ENCODE results near the gene GMCL1.

The GMCL1 gene

DNA sequence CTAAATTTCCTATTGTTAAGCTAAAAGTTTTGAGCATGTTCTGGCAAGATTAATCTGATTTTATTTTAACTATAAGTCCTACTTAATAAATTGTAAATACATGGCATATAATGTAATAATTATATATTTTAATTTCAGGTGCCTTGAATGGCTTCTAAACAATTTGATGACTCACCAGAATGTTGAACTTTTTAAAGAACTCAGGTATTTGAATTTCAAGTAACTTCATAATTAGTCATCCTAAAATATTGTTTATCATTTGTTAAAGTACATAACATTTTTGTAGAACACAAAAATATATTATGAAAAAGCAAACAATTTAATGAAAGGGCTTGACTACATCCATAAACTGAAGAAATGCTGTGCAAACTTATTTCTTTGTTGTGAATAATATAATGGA is 14.5 kb downstream of the GMCL1 start:
- H3K27me3 ChIP-seq (ENCODE audit: control insufficient read depth, low read length), result no peaks in the 10 kb centered on the region
- no peaks in the 10 kb centered on the region for H3F3A ChIP-seq (ENCODE audit: control insufficient read depth, insufficient read depth)
- H3K79me2 ChIP-seq (ENCODE audit: control insufficient read depth, low read length), result no peaks in the 10 kb centered on the region
- TF ChIP-seq, protein P1, sequence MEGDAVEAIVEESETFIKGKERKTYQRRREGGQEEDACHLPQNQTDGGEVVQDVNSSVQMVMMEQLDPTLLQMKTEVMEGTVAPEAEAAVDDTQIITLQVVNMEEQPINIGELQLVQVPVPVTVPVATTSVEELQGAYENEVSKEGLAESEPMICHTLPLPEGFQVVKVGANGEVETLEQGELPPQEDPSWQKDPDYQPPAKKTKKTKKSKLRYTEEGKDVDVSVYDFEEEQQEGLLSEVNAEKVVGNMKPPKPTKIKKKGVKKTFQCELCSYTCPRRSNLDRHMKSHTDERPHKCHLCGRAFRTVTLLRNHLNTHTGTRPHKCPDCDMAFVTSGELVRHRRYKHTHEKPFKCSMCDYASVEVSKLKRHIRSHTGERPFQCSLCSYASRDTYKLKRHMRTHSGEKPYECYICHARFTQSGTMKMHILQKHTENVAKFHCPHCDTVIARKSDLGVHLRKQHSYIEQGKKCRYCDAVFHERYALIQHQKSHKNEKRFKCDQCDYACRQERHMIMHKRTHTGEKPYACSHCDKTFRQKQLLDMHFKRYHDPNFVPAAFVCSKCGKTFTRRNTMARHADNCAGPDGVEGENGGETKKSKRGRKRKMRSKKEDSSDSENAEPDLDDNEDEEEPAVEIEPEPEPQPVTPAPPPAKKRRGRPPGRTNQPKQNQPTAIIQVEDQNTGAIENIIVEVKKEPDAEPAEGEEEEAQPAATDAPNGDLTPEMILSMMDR (IDR thresholded peaks at IDR 0.05; ENCODE audit: low read depth, low read length, poor library complexity, severe bottlenecking), result no peak
- TF ChIP-seq EZH2phosphoT487 (IDR thresholded peaks at IDR 0.05; ENCODE audit: borderline replicate concordance, low read length), result no peak
- no peak overlapping the region for H3K4me2 ChIP-seq (ENCODE audit: low read length)
- H3K9me2 ChIP-seq (replicated peaks; ENCODE audit: control insufficient read depth, low read length), result no peaks in the 10 kb centered on the region
- H4K20me1 ChIP-seq (ENCODE audit: control insufficient read depth, insufficient read depth, low read depth, low read length), result no peaks in the 10 kb centered on the region
- H3K36me3 ChIP-seq (ENCODE audit: control insufficient read depth, low read length), result peaks cover 68% of the 10 kb centered on the region
- H3K9me3 ChIP-seq (ENCODE audit: control insufficient read depth, insufficient read depth, low read length), result no peaks in the 10 kb centered on the region
- no peaks in the 10 kb centered on the region for H3K4me1 ChIP-seq (ENCODE audit: control insufficient read depth, low read length)
- no peak overlapping the region for H3K27ac ChIP-seq (ENCODE audit: low read depth, low read length)
- H3K4me3 ChIP-seq (ENCODE audit: low read length), result no peak overlapping the region

DNA sequence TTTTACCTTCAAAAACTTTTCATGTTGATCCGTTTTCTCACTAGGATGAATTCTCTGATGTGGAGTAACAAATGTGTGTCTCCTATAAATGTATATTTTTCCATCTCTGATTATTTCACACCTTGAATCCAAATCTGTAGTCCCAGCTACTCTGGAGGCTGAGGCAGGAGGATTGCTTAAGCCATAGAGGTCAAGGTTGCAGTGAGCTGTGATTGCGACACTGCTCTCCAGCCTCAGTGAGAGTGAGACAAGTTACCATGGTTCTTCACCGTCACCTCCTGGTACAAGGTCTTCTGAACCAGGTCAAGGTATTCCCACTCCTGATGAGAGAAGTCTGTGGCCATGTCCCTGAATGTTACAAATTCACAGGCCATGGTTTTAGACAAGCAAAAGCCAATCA is 15.1 kb downstream of the GMCL1 start:
- Histone ChIP-seq H3K36me3 (ENCODE audit: control insufficient read depth, low read length) (peaks cover 66% of the 10 kb centered on the region), H3K79me2 (ENCODE audit: control insufficient read depth, low read length) (no peaks in the 10 kb centered on the region), H3F3A (ENCODE audit: control insufficient read depth, insufficient read depth) (no peaks in the 10 kb centered on the region), H3K9me2 (replicated peaks; ENCODE audit: control insufficient read depth, low read length) (no peaks in the 10 kb centered on the region), H3K4me2 (ENCODE audit: low read length) (no peak overlapping the region), H3K9me3 (ENCODE audit: control insufficient read depth, insufficient read depth, low read length) (no peaks in the 10 kb centered on the region), H3K4me3 (ENCODE audit: low read length) (no peak overlapping the region), H4K20me1 (ENCODE audit: control insufficient read depth, insufficient read depth, low read depth, low read length) (no peaks in the 10 kb centered on the region), H3K27me3 (ENCODE audit: control insufficient read depth, low read length) (no peaks in the 10 kb centered on the region), H3K27ac (ENCODE audit: low read depth, low read length) (no peak overlapping the region), H3K4me1 (ENCODE audit: control insufficient read depth, low read length) (no peaks in the 10 kb centered on the region)
- TF ChIP-seq EZH2phosphoT487 (IDR thresholded peaks at IDR 0.05; ENCODE audit: borderline replicate concordance, low read length), result no peak
- TF ChIP-seq, protein P1 (IDR thresholded peaks at IDR 0.05; ENCODE audit: low read depth, low read length, poor library complexity, severe bottlenecking), result no peak

DNA sequence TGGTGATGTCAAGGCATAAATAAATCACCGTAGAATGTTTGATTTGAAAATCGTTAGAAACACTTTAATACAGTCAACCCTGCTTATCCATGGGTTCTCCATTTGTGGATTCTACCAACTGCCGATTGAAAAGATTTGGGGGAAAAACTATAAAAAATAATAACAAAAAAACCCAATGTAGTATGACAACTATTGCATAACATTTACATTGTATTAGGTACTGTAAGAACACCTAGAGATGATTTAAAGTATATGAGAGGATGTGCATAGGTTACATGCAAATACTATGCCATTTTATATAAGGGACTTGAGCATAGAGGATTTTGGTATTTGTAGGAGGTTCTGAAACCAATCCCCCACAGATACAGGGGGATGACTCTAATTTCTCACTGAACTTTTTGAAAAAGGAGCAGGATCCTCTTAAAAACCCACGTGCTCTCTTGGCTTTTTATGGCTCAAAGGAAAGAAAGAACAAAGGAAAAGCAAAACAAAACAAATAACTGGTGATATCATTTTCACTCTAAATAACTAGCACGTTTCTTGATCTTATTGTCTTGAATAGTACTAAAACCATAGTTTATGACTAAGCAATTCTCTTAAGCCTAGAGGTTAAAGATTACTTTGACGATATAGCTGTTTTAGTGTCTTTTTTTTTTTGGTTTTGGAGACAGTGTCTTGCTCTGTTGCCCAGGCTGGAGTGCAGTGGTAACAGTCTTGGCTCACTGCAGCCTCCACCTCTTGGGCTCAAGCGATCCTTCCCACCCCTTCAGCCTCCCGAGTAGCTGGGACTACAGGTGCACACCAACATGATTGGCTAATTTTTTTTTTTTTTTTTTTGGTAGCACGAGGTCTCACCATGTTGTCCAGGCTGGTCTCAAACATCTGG is 17.0 kb downstream of the GMCL1 start:
- H3F3A ChIP-seq (ENCODE audit: control insufficient read depth, insufficient read depth), result no peaks in the 10 kb centered on the region

More for the DNA sequence above, 17.0 kb downstream of the GMCL1 start:
- H3K4me3 ChIP-seq (ENCODE audit: low read length), result no peak overlapping the region
- H3K9me2 ChIP-seq (replicated peaks; ENCODE audit: control insufficient read depth, low read length), result no peaks in the 10 kb centered on the region
- H4K20me1 ChIP-seq (ENCODE audit: control insufficient read depth, insufficient read depth, low read depth, low read length), result no peaks in the 10 kb centered on the region
- TF ChIP-seq EZH2phosphoT487 (IDR thresholded peaks at IDR 0.05; ENCODE audit: borderline replicate concordance, low read length), result no peak
- TF ChIP-seq, protein P1 (IDR thresholded peaks at IDR 0.05; ENCODE audit: low read depth, low read length, poor library complexity, severe bottlenecking), result no peak
- H3K4me2 ChIP-seq (ENCODE audit: low read length), result no peak overlapping the region
- H3K27ac ChIP-seq (ENCODE audit: low read depth, low read length), result no peak overlapping the region
- no peaks in the 10 kb centered on the region for H3K4me1 ChIP-seq (ENCODE audit: control insufficient read depth, low read length)
- H3K79me2 ChIP-seq (ENCODE audit: control insufficient read depth, low read length), result no peaks in the 10 kb centered on the region
- H3K27me3 ChIP-seq (ENCODE audit: control insufficient read depth, low read length), result no peaks in the 10 kb centered on the region
- H3K36me3 ChIP-seq (ENCODE audit: control insufficient read depth, low read length), result peaks cover 64% of the 10 kb centered on the region
- no peaks in the 10 kb centered on the region for H3K9me3 ChIP-seq (ENCODE audit: control insufficient read depth, insufficient read depth, low read length)

Data from DOHH2 (cell line).